ENCODE data around the gene COPZ1. TPM values are rescaled to one million over a fixed set of nuclear protein-coding genes. Genes with fewer than 3 reads are reported as not detected.

COPZ1 gene
- polyA plus RNA-seq, 3 donors: 78.9 to 190 (median 176) TPM

DNA sequence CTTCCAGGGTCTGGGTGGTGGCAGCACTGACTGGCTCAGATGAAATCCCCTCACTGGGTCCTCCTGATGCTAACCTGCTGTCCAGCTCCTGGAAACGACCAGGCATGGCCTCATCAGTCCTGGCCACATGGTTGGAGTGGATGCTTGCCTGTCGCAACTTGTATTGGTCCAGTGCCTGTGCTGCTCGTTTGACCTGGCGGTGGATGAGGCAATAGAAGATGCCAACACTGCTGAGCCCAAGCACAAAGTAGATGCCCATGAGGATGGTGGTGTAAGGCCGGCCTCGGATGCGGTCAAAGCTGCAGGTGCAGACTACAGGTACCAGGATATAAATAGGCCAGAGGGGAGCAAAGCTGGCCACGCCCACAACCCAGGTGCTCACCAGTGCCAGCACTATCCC is 38.1 kb downstream of the COPZ1 start:
- H3K4me1 Mint-ChIP-seq: peaks cover 58% of the 10 kb centered on the region
- H3K27ac Mint-ChIP-seq: peak overlapping the region; percentile 95 to 100 (median 99)
- peak in 1 of 3 donors; percentile 24 for DNase-seq
- TF ChIP-seq CTCF (IDR thresholded peaks at IDR 0.05): no peak
- Histone ChIP-seq H3K4me2 (replicated peaks; ENCODE audit: extremely low read depth, low read length, poor library complexity, severe bottlenecking) (peak overlapping the region; percentile 72), H3K9me3 (replicated peaks in 1 of 2; ENCODE audit: control insufficient read depth in 1 of 2, insufficient read depth in 1 of 2, low read length in 2 of 2) (no peaks in the 10 kb centered on the region), H3K4me1 (ENCODE audit: control insufficient read depth in 1 of 2, insufficient read depth in 2 of 2, low read length in 2 of 2) (peaks cover 76 to 78% of the 10 kb centered on the region in 2 donors), H3K27ac (ENCODE audit: low read depth in 1 of 2, low read length in 2 of 2) (peak overlapping the region; percentile 75 to 95), H4K20me1 (ENCODE audit: insufficient read depth, low read length) (no peaks in the 10 kb centered on the region), H3K4me3 (replicated peaks in 1 of 3; ENCODE audit: low read depth in 2 of 3, low read length in 3 of 3) (peak overlapping the region in 1 of 3 experiments; percentile 66), H3K9ac (ENCODE audit: insufficient read depth, low read length, poor library complexity, severe bottlenecking) (peak overlapping the region; percentile 62), H3K27me3 (ENCODE audit: control insufficient read depth in 2 of 2, insufficient read depth in 2 of 2, low read length in 2 of 2) (no peaks in the 10 kb centered on the region), H3K79me2 (ENCODE audit: insufficient read depth, low read length) (peaks cover 21% of the 10 kb centered on the region), H3K36me3 (replicated peaks in 1 of 2; ENCODE audit: control insufficient read depth in 1 of 2, insufficient read depth in 2 of 2, low read length in 2 of 2) (no peaks in the 10 kb centered on the region), H2AFZ (ENCODE audit: insufficient read depth, low read depth, low read length, poor library complexity, severe bottlenecking) (no peak overlapping the region)
- intact Hi-C loops (cut with micrococcal nuclease): no loop called here
- H3K36me3 Mint-ChIP-seq: peaks cover 0 to 2% of the 10 kb centered on the region in 2 donors
- H3K9me3 Mint-ChIP-seq: no peaks in the 10 kb centered on the region
- peaks cover 0 to 2% (median 0%) of the 10 kb centered on the region in 3 donors for H3K27me3 Mint-ChIP-seq (ENCODE audit: low read depth in 3 of 3)
- H3K4me3 Mint-ChIP-seq: peak overlapping the region; percentile 81 to 85
- WGBS (ENCODE audit: insufficient coverage): 64% methylated on average over 8 of the region's 8 CpGs

- Mint-ChIP-seq H3K9me3 (no peaks in the 10 kb centered on the region), H3K4me3 (peak overlapping the region; percentile 81 to 85), H3K27me3 (ENCODE audit: low read depth in 3 of 3) (peaks cover 0 to 2% (median 0%) of the 10 kb centered on the region in 3 donors), H3K4me1 (peaks cover 63% of the 10 kb centered on the region), H3K27ac (peak overlapping the region; percentile 95 to 100 (median 99)), H3K36me3 (peaks cover 0 to 2% of the 10 kb centered on the region in 2 donors)
- Histone ChIP-seq H3K4me1 (ENCODE audit: control insufficient read depth in 1 of 2, insufficient read depth in 2 of 2, low read length in 2 of 2) (peaks cover 76 to 78% of the 10 kb centered on the region in 2 donors), H3K4me3 (replicated peaks in 1 of 3; ENCODE audit: low read depth in 2 of 3, low read length in 3 of 3) (peak overlapping the region in 2 of 3 experiments; percentile 39 to 66), H3K27ac (ENCODE audit: low read depth in 1 of 2, low read length in 2 of 2) (peak overlapping the region; percentile 75 to 95), H4K20me1 (ENCODE audit: insufficient read depth, low read length) (no peaks in the 10 kb centered on the region), H3K9me3 (replicated peaks in 1 of 2; ENCODE audit: control insufficient read depth in 1 of 2, insufficient read depth in 1 of 2, low read length in 2 of 2) (no peaks in the 10 kb centered on the region), H2AFZ (ENCODE audit: insufficient read depth, low read depth, low read length, poor library complexity, severe bottlenecking) (no peak overlapping the region), H3K9ac (ENCODE audit: insufficient read depth, low read length, poor library complexity, severe bottlenecking) (peak overlapping the region; percentile 62), H3K4me2 (replicated peaks; ENCODE audit: extremely low read depth, low read length, poor library complexity, severe bottlenecking) (peak overlapping the region; percentile 72), H3K79me2 (ENCODE audit: insufficient read depth, low read length) (peaks cover 21% of the 10 kb centered on the region), H3K36me3 (replicated peaks in 1 of 2; ENCODE audit: control insufficient read depth in 1 of 2, insufficient read depth in 2 of 2, low read length in 2 of 2) (no peaks in the 10 kb centered on the region), H3K27me3 (ENCODE audit: control insufficient read depth in 2 of 2, insufficient read depth in 2 of 2, low read length in 2 of 2) (no peaks in the 10 kb centered on the region)
- no CpG with 5 or more reads among the region's 6 CpGs for WGBS (ENCODE audit: insufficient coverage)
- no peak for TF ChIP-seq CTCF (IDR thresholded peaks at IDR 0.05)
- intact Hi-C loops (cut with micrococcal nuclease): no loop called here
- DNase-seq: peak; percentile 72 to 80 (median 75)
Observed at GRCh38 chr12:54363618-54364017, 38.7 kb downstream of the COPZ1 start.
